ENCODE results near the gene SULT2B1.

Gene SULT2B1

GRCh38 chr19:48549380-48549779, 2.6 kb upstream of the SULT2B1 start:
- Histone ChIP-seq H3K27me3 (ENCODE audit: insufficient read depth, low read length) (no peaks in the 10 kb centered on the region), H3K9me3 (ENCODE audit: insufficient read depth, low read depth, low read length) (no peaks in the 10 kb centered on the region), H3K9ac (ENCODE audit: low read depth, low read length) (no peak overlapping the region), H3K36me3 (ENCODE audit: insufficient read depth, low read depth, low read length) (no peaks in the 10 kb centered on the region), H3K4me1 (ENCODE audit: insufficient read depth, low read length) (peaks cover 5% of the 10 kb centered on the region; the same call in 1 of the 2 replicates), H3K27ac (ENCODE audit: low read length) (no peak overlapping the region), H3K4me3 (ENCODE audit: low read length) (no peak overlapping the region)

GRCh38 chr19:48552406-48553322, 692 bp downstream of the SULT2B1 start:
- Histone ChIP-seq H3K4me1 (ENCODE audit: insufficient read depth, low read length) (peaks cover 5% of the 10 kb centered on the region; the same call in 1 of the 2 replicates), H3K9me3 (ENCODE audit: insufficient read depth, low read depth, low read length) (no peaks in the 10 kb centered on the region)

GRCh38 chr19:48553676-48554384, 1.9 kb downstream of the SULT2B1 start:
- Histone ChIP-seq H3K9ac (ENCODE audit: low read depth, low read length) (peak overlapping the region; percentile 38; the same call in 1 of the 2 replicates), H3K4me1 (ENCODE audit: insufficient read depth, low read length) (peaks cover 5% of the 10 kb centered on the region; the same call in 1 of the 2 replicates), H3K4me3 (ENCODE audit: low read length) (peak overlapping the region; percentile 29; the same call in 1 of the 2 replicates), H3K27ac (ENCODE audit: low read length) (peak overlapping the region; percentile 21), H3K9me3 (ENCODE audit: insufficient read depth, low read depth, low read length) (no peaks in the 10 kb centered on the region), H3K27me3 (ENCODE audit: insufficient read depth, low read length) (no peaks in the 10 kb centered on the region), H3K36me3 (ENCODE audit: insufficient read depth, low read depth, low read length) (no peaks in the 10 kb centered on the region)

More at GRCh38 chr19:48552406-48553322, 692 bp downstream of the SULT2B1 start:
- no peak overlapping the region for H3K27ac ChIP-seq (ENCODE audit: low read length)
- no peaks in the 10 kb centered on the region for H3K27me3 ChIP-seq (ENCODE audit: insufficient read depth, low read length)
- H3K9ac ChIP-seq (ENCODE audit: low read depth, low read length), result no peak overlapping the region
- no peaks in the 10 kb centered on the region for H3K36me3 ChIP-seq (ENCODE audit: insufficient read depth, low read depth, low read length)
- H3K4me3 ChIP-seq (ENCODE audit: low read length), result no peak overlapping the region

- Histone ChIP-seq H3K4me1 (ENCODE audit: insufficient read depth, low read length) (peaks cover 5% of the 10 kb centered on the region; the same call in 1 of the 2 replicates), H3K9me3 (ENCODE audit: insufficient read depth, low read depth, low read length) (no peaks in the 10 kb centered on the region), H3K4me3 (ENCODE audit: low read length) (peak overlapping the region; percentile 29; the same call in 1 of the 2 replicates), H3K9ac (ENCODE audit: low read depth, low read length) (peak overlapping the region; percentile 38; the same call in 1 of the 2 replicates), H3K27ac (ENCODE audit: low read length) (peak overlapping the region; percentile 49), H3K27me3 (ENCODE audit: insufficient read depth, low read length) (no peaks in the 10 kb centered on the region), H3K36me3 (ENCODE audit: insufficient read depth, low read depth, low read length) (no peaks in the 10 kb centered on the region)
These were observed 2.6 kb downstream of the SULT2B1 start for GRCh38 chr19:48554385-48555091.

GRCh38 chr19:48556163-48556562, 4.2 kb downstream of the SULT2B1 start:
- H3K4me3 ChIP-seq (ENCODE audit: low read length), result no peak overlapping the region
- H3K9ac ChIP-seq (ENCODE audit: low read depth, low read length), result no peak overlapping the region
- H3K4me1 ChIP-seq (ENCODE audit: insufficient read depth, low read length), result peaks cover 5% of the 10 kb centered on the region; the same call in 1 of the 2 replicates
- no peaks in the 10 kb centered on the region for H3K36me3 ChIP-seq (ENCODE audit: insufficient read depth, low read depth, low read length)
- H3K9me3 ChIP-seq (ENCODE audit: insufficient read depth, low read depth, low read length), result no peaks in the 10 kb centered on the region
- no peak overlapping the region for H3K27ac ChIP-seq (ENCODE audit: low read length)
- no peaks in the 10 kb centered on the region for H3K27me3 ChIP-seq (ENCODE audit: insufficient read depth, low read length)

GRCh38 chr19:48556825-48557224, 4.9 kb downstream of the SULT2B1 start:
- no peak overlapping the region for H3K9ac ChIP-seq (ENCODE audit: low read depth, low read length)
- no peaks in the 10 kb centered on the region for H3K9me3 ChIP-seq (ENCODE audit: insufficient read depth, low read depth, low read length)
- H3K4me3 ChIP-seq (ENCODE audit: low read length), result no peak overlapping the region
- no peak overlapping the region for H3K27ac ChIP-seq (ENCODE audit: low read length)
- H3K27me3 ChIP-seq (ENCODE audit: insufficient read depth, low read length), result no peaks in the 10 kb centered on the region
- no peaks in the 10 kb centered on the region for H3K36me3 ChIP-seq (ENCODE audit: insufficient read depth, low read depth, low read length)
- peaks cover 5% of the 10 kb centered on the region; the same call in 1 of the 2 replicates for H3K4me1 ChIP-seq (ENCODE audit: insufficient read depth, low read length)

GRCh38 chr19:48558018-48558684, 6.2 kb downstream of the SULT2B1 start:
- H3K9ac ChIP-seq (ENCODE audit: low read depth, low read length), result no peak overlapping the region
- no peak overlapping the region for H3K27ac ChIP-seq (ENCODE audit: low read length)
- H3K4me3 ChIP-seq (ENCODE audit: low read length), result no peak overlapping the region
- no peaks in the 10 kb centered on the region for H3K27me3 ChIP-seq (ENCODE audit: insufficient read depth, low read length)
- peaks cover 5% of the 10 kb centered on the region; the same call in 1 of the 2 replicates for H3K4me1 ChIP-seq (ENCODE audit: insufficient read depth, low read length)
- H3K36me3 ChIP-seq (ENCODE audit: insufficient read depth, low read depth, low read length), result no peaks in the 10 kb centered on the region
- H3K9me3 ChIP-seq (ENCODE audit: insufficient read depth, low read depth, low read length), result no peaks in the 10 kb centered on the region

GRCh38 chr19:48560095-48560530, 8.1 kb downstream of the SULT2B1 start:
- H3K9me3 ChIP-seq (ENCODE audit: insufficient read depth, low read depth, low read length), result no peaks in the 10 kb centered on the region
- H3K27me3 ChIP-seq (ENCODE audit: insufficient read depth, low read length), result no peaks in the 10 kb centered on the region
- no peak overlapping the region for H3K27ac ChIP-seq (ENCODE audit: low read length)
- no peak overlapping the region for H3K4me3 ChIP-seq (ENCODE audit: low read length)
- no peak overlapping the region for H3K9ac ChIP-seq (ENCODE audit: low read depth, low read length)
- no peaks in the 10 kb centered on the region; the same call in 1 of the 2 replicates for H3K4me1 ChIP-seq (ENCODE audit: insufficient read depth, low read length)
- no peaks in the 10 kb centered on the region for H3K36me3 ChIP-seq (ENCODE audit: insufficient read depth, low read depth, low read length)

- Histone ChIP-seq H3K9me3 (ENCODE audit: insufficient read depth, low read depth, low read length) (no peaks in the 10 kb centered on the region), H3K4me3 (ENCODE audit: low read length) (no peak overlapping the region), H3K36me3 (ENCODE audit: insufficient read depth, low read depth, low read length) (no peaks in the 10 kb centered on the region), H3K27me3 (ENCODE audit: insufficient read depth, low read length) (no peaks in the 10 kb centered on the region), H3K27ac (ENCODE audit: low read length) (no peak overlapping the region), H3K9ac (ENCODE audit: low read depth, low read length) (no peak overlapping the region), H3K4me1 (ENCODE audit: insufficient read depth, low read length) (no peaks in the 10 kb centered on the region)
These were observed 9.4 kb downstream of the SULT2B1 start for GRCh38 chr19:48561412-48561811.

GRCh38 chr19:48565090-48565489, 13.1 kb downstream of the SULT2B1 start:
- no peak overlapping the region for H3K4me3 ChIP-seq (ENCODE audit: low read length)
- no peak overlapping the region for H3K9ac ChIP-seq (ENCODE audit: low read depth, low read length)
- H3K4me1 ChIP-seq (ENCODE audit: insufficient read depth, low read length), result no peaks in the 10 kb centered on the region
- no peak overlapping the region for H3K27ac ChIP-seq (ENCODE audit: low read length)
- no peaks in the 10 kb centered on the region for H3K36me3 ChIP-seq (ENCODE audit: insufficient read depth, low read depth, low read length)
- H3K9me3 ChIP-seq (ENCODE audit: insufficient read depth, low read depth, low read length), result no peaks in the 10 kb centered on the region
- H3K27me3 ChIP-seq (ENCODE audit: insufficient read depth, low read length), result no peaks in the 10 kb centered on the region
